SK-N-SH treated with all-trans-retinoic acid at 6 μM for 48 hours (cell line): ENCODE measurements around the gene TRAPPC13.
A peak's percentile ranks its signal among the peaks of the same experiment; 100 is the strongest.

Source experiments
- ATAC-seq: fragments of 200-7000 bp; cut with Tn5 transposase; 3 replicates; pipeline ENCODE4 v1.9.1; 2020; ENCODE audit warnings: mild to moderate bottlenecking, moderate library complexity
- ARNTL ChIP-seq: fragments of 450-650 bp; formaldehyde crosslinking; IDR thresholded peaks from 2 replicates; pipeline ENCODE4 v1.5.0; 2020; ENCODE audit warnings: low read depth, mild to moderate bottlenecking, moderate library complexity, borderline replicate concordance
- BACH2 ChIP-seq: fragments of 250-450 bp; sonication (Bioruptor Pico); IDR thresholded peaks from 2 replicates; pipeline ENCODE4 v1.9.0; 2021; ENCODE audit warnings: mild to moderate bottlenecking, borderline replicate concordance
- CREB5 ChIP-seq: fragments of 250-450 bp; sonication (Bioruptor Pico); IDR thresholded peaks from 2 replicates; pipeline ENCODE4 v1.5.1; 2020; ENCODE audit warnings: low read depth, mild to moderate bottlenecking, moderate library complexity
- CSDC2 ChIP-seq: fragments of 250-450 bp; sonication (Bioruptor Pico); IDR thresholded peaks from 2 replicates; pipeline ENCODE4 v1.5.0; 2020; ENCODE audit warnings: mild to moderate bottlenecking, moderate library complexity
- ESRRG ChIP-seq: fragments of 250-450 bp; sonication (Bioruptor Pico); IDR thresholded peaks from 2 replicates; pipeline ENCODE4 v1.6.1; 2021; ENCODE audit warnings: mild to moderate bottlenecking
- GLIS3 ChIP-seq: fragments of 250-450 bp; sonication (Bioruptor Pico); IDR thresholded peaks from 2 replicates; pipeline ENCODE4 v1.5.0; 2020; ENCODE audit warnings: mild to moderate bottlenecking, moderate library complexity
- ISL1 ChIP-seq: fragments of 250-450 bp; sonication (Bioruptor Pico); IDR thresholded peaks from 2 replicates; pipeline ENCODE4 v2.1.2; 2022; ENCODE audit warnings: mild to moderate bottlenecking, moderate library complexity
- OSR1 ChIP-seq: fragments of 250-450 bp; sonication (Bioruptor Pico); IDR thresholded peaks from 2 replicates; pipeline ENCODE4 v1.8.0; 2022; ENCODE audit warnings: moderate library complexity, mild to moderate bottlenecking, inconsistent platforms
- PATZ1 ChIP-seq: fragments of 250-450 bp; sonication (Bioruptor Pico); IDR thresholded peaks from 2 replicates; pipeline ENCODE4 v1.8.0; 2020; ENCODE audit warnings: mild to moderate bottlenecking, moderate library complexity, borderline replicate concordance
- PPARA ChIP-seq: fragments of 250-450 bp; sonication (Bioruptor Pico); IDR thresholded peaks from 2 replicates; pipeline ENCODE4 v1.5.0; 2020; ENCODE audit warnings: mild to moderate bottlenecking, borderline replicate concordance
- RARB ChIP-seq: fragments of 250-450 bp; sonication (Bioruptor Pico); IDR thresholded peaks from 2 replicates; pipeline ENCODE4 v1.8.0; 2021; ENCODE audit warnings: mild to moderate bottlenecking, moderate library complexity
- SNAI2 ChIP-seq: fragments of 250-450 bp; sonication (Bioruptor Pico); IDR thresholded peaks from 2 replicates; pipeline ENCODE4 v1.5.0; 2020; ENCODE audit warnings: mild to moderate bottlenecking, moderate library complexity
- TCF4 ChIP-seq: fragments of 250-450 bp; sonication (Bioruptor Pico); IDR thresholded peaks from 2 replicates; pipeline ENCODE4 v1.8.0; 2021; ENCODE audit warnings: mild to moderate bottlenecking, moderate library complexity, borderline replicate concordance
- TOX ChIP-seq: fragments of 250-450 bp; sonication (Bioruptor Pico); IDR thresholded peaks from 2 replicates; pipeline ENCODE4 v1.8.0; 2021; ENCODE audit warnings: mild to moderate bottlenecking, moderate library complexity, borderline replicate concordance
- ZC3H10 ChIP-seq: fragments of 250-450 bp; sonication (Bioruptor Pico); IDR thresholded peaks from 2 replicates; pipeline ENCODE4 v1.5.1; 2021; ENCODE audit warnings: mild to moderate bottlenecking, moderate library complexity
- ZFP3 ChIP-seq: fragments of 250-450 bp; sonication (Bioruptor Pico); IDR thresholded peaks from 2 replicates; pipeline ENCODE4 v1.5.0; 2020; ENCODE audit warnings: mild to moderate bottlenecking, moderate library complexity
- ZFP30 ChIP-seq: fragments of 450-650 bp; formaldehyde crosslinking; IDR thresholded peaks from 2 replicates; pipeline ENCODE4 v1.5.0; 2022; ENCODE audit warnings: mild to moderate bottlenecking, moderate library complexity
- ZNF565 ChIP-seq: fragments of 450-650 bp; formaldehyde crosslinking; conservative IDR thresholded peaks from 2 replicates; pipeline ENCODE4 v1.5.0; 2020; ENCODE audit warnings: low read depth, mild to moderate bottlenecking, moderate library complexity
- ZNF70 ChIP-seq: fragments of 450-650 bp; formaldehyde crosslinking; IDR thresholded peaks from 2 replicates; pipeline ENCODE4 v1.5.0; 2020; ENCODE audit warnings: mild to moderate bottlenecking, moderate library complexity
- ZNF8 ChIP-seq: fragments of 450-650 bp; formaldehyde crosslinking; IDR thresholded peaks from 2 replicates; pipeline ENCODE4 v1.5.0; 2020; ENCODE audit warnings: mild to moderate bottlenecking, moderate library complexity
- TF ChIP-seq, protein P1 (sequence below): fragments of 250-450 bp; sonication (Bioruptor Pico); IDR thresholded peaks from 2 replicates; pipeline ENCODE4 v1.5.0; 2020; ENCODE audit warnings: mild to moderate bottlenecking, moderate library complexity
- TF ChIP-seq, protein P2 (sequence below): fragments of 250-450 bp; sonication (Bioruptor Pico); IDR thresholded peaks from 2 replicates; pipeline ENCODE4 v1.8.0; 2021; ENCODE audit warnings: low read depth, mild to moderate bottlenecking, moderate library complexity, borderline replicate concordance
- TF ChIP-seq, protein P3 (sequence below): fragments of 250-450 bp; sonication (Bioruptor Pico); IDR thresholded peaks from 2 replicates; pipeline ENCODE4 v1.5.1; 2021; ENCODE audit warnings: mild to moderate bottlenecking, moderate library complexity

TRAPPC13 gene

DNA sequence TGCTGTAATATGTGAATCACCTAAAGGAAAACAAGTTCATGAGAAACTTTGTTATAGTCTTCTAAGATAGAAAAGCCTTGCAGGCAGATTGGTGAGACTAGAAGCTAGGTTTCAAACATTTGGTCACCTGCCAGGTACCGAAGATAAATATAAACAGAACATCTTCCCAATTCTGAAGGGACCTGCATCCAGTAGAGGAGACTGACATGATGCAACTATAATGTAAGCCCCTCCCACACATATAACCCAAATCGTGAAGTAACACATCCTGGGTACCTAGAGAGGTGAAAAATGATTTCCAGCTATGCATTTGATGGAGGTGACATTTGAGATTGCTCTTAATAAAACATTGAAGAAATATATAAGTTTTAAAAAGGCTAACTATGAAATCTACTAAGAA is 29.9 kb downstream of the TRAPPC13 start:
- no peak for TF ChIP-seq ZNF70
- TF ChIP-seq BACH2 (CRISPR knock-in tag) = no peak
- TF ChIP-seq TCF4 (CRISPR knock-in tag) = no peak
- TF ChIP-seq, all 23 proteins: peak for 0
- ATAC-seq = no peak

GRCh38 chr5:65663804-65664521 is 39.1 kb downstream of the TRAPPC13 start:
- ATAC-seq = peak; percentile 90
- TF ChIP-seq OSR1 = no peak
- TF ChIP-seq, protein P1, sequence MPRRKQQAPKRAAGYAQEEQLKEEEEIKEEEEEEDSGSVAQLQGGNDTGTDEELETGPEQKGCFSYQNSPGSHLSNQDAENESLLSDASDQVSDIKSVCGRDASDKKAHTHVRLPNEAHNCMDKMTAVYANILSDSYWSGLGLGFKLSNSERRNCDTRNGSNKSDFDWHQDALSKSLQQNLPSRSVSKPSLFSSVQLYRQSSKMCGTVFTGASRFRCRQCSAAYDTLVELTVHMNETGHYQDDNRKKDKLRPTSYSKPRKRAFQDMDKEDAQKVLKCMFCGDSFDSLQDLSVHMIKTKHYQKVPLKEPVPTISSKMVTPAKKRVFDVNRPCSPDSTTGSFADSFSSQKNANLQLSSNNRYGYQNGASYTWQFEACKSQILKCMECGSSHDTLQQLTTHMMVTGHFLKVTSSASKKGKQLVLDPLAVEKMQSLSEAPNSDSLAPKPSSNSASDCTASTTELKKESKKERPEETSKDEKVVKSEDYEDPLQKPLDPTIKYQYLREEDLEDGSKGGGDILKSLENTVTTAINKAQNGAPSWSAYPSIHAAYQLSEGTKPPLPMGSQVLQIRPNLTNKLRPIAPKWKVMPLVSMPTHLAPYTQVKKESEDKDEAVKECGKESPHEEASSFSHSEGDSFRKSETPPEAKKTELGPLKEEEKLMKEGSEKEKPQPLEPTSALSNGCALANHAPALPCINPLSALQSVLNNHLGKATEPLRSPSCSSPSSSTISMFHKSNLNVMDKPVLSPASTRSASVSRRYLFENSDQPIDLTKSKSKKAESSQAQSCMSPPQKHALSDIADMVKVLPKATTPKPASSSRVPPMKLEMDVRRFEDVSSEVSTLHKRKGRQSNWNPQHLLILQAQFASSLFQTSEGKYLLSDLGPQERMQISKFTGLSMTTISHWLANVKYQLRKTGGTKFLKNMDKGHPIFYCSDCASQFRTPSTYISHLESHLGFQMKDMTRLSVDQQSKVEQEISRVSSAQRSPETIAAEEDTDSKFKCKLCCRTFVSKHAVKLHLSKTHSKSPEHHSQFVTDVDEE (CRISPR knock-in tag) = no peak
- TF ChIP-seq TOX = no peak
- TF ChIP-seq ZFP30 (CRISPR knock-in tag) = no peak
- TF ChIP-seq ISL1 (CRISPR knock-in tag) = no peak
- TF ChIP-seq ZFP3 (CRISPR knock-in tag) = no peak
- TF ChIP-seq ZNF8 (CRISPR knock-in tag) = no peak
- TF ChIP-seq CREB5 = no peak
- TF ChIP-seq, protein P2, sequence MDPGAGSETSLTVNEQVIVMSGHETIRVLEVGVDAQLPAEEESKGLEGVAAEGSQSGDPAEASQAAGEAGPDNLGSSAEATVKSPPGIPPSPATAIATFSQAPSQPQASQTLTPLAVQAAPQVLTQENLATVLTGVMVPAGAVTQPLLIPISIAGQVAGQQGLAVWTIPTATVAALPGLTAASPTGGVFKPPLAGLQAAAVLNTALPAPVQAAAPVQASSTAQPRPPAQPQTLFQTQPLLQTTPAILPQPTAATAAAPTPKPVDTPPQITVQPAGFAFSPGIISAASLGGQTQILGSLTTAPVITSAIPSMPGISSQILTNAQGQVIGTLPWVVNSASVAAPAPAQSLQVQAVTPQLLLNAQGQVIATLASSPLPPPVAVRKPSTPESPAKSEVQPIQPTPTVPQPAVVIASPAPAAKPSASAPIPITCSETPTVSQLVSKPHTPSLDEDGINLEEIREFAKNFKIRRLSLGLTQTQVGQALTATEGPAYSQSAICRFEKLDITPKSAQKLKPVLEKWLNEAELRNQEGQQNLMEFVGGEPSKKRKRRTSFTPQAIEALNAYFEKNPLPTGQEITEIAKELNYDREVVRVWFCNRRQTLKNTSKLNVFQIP (CRISPR knock-in tag) = no peak
- TF ChIP-seq ZNF70 = no peak
- TF ChIP-seq SNAI2 (CRISPR knock-in tag) = no peak
- TF ChIP-seq ZC3H10 (CRISPR knock-in tag) = no peak
- no peak for TF ChIP-seq BACH2 (CRISPR knock-in tag)
- no peak for TF ChIP-seq ZNF565 (CRISPR knock-in tag)
- no peak for TF ChIP-seq PPARA
- no peak for TF ChIP-seq CSDC2 (CRISPR knock-in tag)
- no peak for TF ChIP-seq ESRRG (CRISPR knock-in tag)
- TF ChIP-seq RARB = no peak
- TF ChIP-seq, protein P3, sequence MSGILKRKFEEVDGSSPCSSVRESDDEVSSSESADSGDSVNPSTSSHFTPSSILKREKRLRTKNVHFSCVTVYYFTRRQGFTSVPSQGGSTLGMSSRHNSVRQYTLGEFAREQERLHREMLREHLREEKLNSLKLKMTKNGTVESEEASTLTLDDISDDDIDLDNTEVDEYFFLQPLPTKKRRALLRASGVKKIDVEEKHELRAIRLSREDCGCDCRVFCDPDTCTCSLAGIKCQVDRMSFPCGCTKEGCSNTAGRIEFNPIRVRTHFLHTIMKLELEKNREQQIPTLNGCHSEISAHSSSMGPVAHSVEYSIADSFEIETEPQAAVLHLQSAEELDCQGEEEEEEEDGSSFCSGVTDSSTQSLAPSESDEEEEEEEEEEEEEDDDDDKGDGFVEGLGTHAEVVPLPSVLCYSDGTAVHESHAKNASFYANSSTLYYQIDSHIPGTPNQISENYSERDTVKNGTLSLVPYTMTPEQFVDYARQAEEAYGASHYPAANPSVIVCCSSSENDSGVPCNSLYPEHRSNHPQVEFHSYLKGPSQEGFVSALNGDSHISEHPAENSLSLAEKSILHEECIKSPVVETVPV (CRISPR knock-in tag) = no peak
- TF ChIP-seq PATZ1 (CRISPR knock-in tag) = no peak

GRCh38 chr5:65668696-65669095 is 43.9 kb downstream of the TRAPPC13 start:
- ATAC-seq = no peak
- TF ChIP-seq GLIS3 (CRISPR knock-in tag) (no peak), BACH2 (CRISPR knock-in tag) (no peak), ZNF8 (CRISPR knock-in tag) (no peak), ESRRG (CRISPR knock-in tag) (no peak), ZNF565 (CRISPR knock-in tag) (no peak), ZC3H10 (CRISPR knock-in tag) (no peak), OSR1 (no peak), PATZ1 (CRISPR knock-in tag) (no peak), SNAI2 (CRISPR knock-in tag) (no peak), RARB (no peak), PPARA (no peak), ZNF70 (no peak), ZFP30 (CRISPR knock-in tag) (no peak), ARNTL (CRISPR knock-in tag) (no peak), ZFP3 (CRISPR knock-in tag) (no peak), TOX (no peak)
- TF ChIP-seq, protein P2 (CRISPR knock-in tag) = no peak
